Stimulated activated CD8-positive, alpha-beta memory T cell treated with anti-CD3 and anti-CD28 coated beads, Interleukin-12 subunit alpha, Interleukin-12 subunit beta, amount 100 ng/mL, for 1 hour (primary cell): ENCODE data around the gene ARHGAP25.

Experiments
- DNase-seq: peaks from one replicate; pipeline ENCODE4 v3.0.0-alpha.2; 2020; ENCODE audit warnings: low read depth

The ARHGAP25 gene

GRCh38 chr2:68742626-68743415, 8.2 kb downstream of the ARHGAP25 start:
- no peak for DNase-seq

GRCh38 chr2:68743531-68743930, 8.9 kb downstream of the ARHGAP25 start:
- no peak for DNase-seq

- no peak for DNase-seq
These were observed 9.8 kb downstream of the ARHGAP25 start for GRCh38 chr2:68744366-68744912.

GRCh38 chr2:68745006-68745405, 10.4 kb downstream of the ARHGAP25 start:
- no peak for DNase-seq

GRCh38 chr2:68746408-68746807, 11.8 kb downstream of the ARHGAP25 start:
- DNase-seq, result no peak

- no peak for DNase-seq
These were observed 12.8 kb downstream of the ARHGAP25 start for GRCh38 chr2:68747413-68747812.

GRCh38 chr2:68747900-68748299, 13.3 kb downstream of the ARHGAP25 start:
- DNase-seq, result no peak

GRCh38 chr2:68748568-68748967, 14.0 kb downstream of the ARHGAP25 start:
- DNase-seq, result no peak

GRCh38 chr2:68749345-68749744, 14.7 kb downstream of the ARHGAP25 start:
- no peak for DNase-seq

- DNase-seq, result no peak
These were observed 16.2 kb downstream of the ARHGAP25 start for GRCh38 chr2:68750592-68751396.

- peak; percentile 91 for DNase-seq
These were observed 17.1 kb downstream of the ARHGAP25 start for GRCh38 chr2:68751397-68752339.

GRCh38 chr2:68753318-68753717, 18.7 kb downstream of the ARHGAP25 start:
- DNase-seq, result no peak

- DNase-seq, result no peak
These were observed 20.5 kb downstream of the ARHGAP25 start for GRCh38 chr2:68755071-68755470.

- no peak for DNase-seq
These were observed 21.6 kb downstream of the ARHGAP25 start for GRCh38 chr2:68756178-68756577.

- no peak for DNase-seq
These were observed 22.5 kb downstream of the ARHGAP25 start for GRCh38 chr2:68757081-68757480.

- DNase-seq, result no peak
These were observed 27.5 kb downstream of the ARHGAP25 start for GRCh38 chr2:68762100-68762499.

- DNase-seq, result no peak
These were observed 28.1 kb downstream of the ARHGAP25 start for GRCh38 chr2:68762665-68763064.

- no peak for DNase-seq
These were observed 29.6 kb downstream of the ARHGAP25 start for GRCh38 chr2:68764041-68764805.

GRCh38 chr2:68764806-68765311, 30.2 kb downstream of the ARHGAP25 start:
- no peak for DNase-seq

- DNase-seq, result no peak
These were observed 31.2 kb downstream of the ARHGAP25 start for GRCh38 chr2:68765739-68766375.
